ENCODE results near the gene RCOR1. TPM values are rescaled to one million over a fixed set of nuclear protein-coding genes. Genes with fewer than 3 reads are reported as not detected.

The RCOR1 gene
- total and polyA plus RNA-seq, 2 of the 8 experiments (the other 6 are each of a cell fraction or from before 2014, with no cell fraction given) = 12.3 to 26.3 TPM

DNA sequence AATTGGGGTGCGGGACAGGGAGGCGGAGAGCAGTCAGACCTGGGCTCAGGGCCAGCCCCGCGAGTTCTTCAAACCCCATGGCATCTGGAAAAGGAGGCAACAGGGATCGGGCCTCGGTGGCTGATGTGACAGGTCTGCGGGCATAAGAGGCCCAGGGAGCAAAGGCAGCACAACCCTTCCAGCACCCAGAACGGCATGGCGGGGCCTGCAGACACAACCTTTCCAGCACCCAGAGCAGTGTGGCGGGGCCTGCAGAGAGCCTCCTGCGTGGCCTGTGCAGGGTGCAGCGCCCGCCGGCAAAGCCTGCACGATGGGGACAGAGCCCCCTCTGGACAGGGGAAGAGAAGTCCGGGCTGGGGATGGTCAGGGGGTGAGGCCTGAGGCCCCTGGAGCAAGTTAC lies 158.6 kb downstream of the RCOR1 start (continued):
- TF ChIP-seq SUZ12 (IDR thresholded peaks at IDR 0.05; ENCODE audit: low read length) (no peak), TAF1 (IDR thresholded peaks at IDR 0.05; ENCODE audit: low read depth, low read length) (no peak), CBX8 (IDR thresholded peaks at IDR 0.05; ENCODE audit: borderline replicate concordance, low read depth, low read length) (no peak)
